ENCODE measurements around the gene NAALADL2.
A peak's percentile ranks its signal among the peaks of the same experiment; 100 is the strongest.

Gene NAALADL2

GRCh38 chr3:175308097-175308496 is 449.0 kb downstream of the NAALADL2 start:
- 92% methylated on average over 2 of the region's 6 CpGs for WGBS (ENCODE audit: insufficient coverage)
- DNase-seq: no peak
- no peaks in the 10 kb centered on the region for H3K27me3 ChIP-seq (replicated peaks in 2 of 5; ENCODE audit: control insufficient read depth in 4 of 5, insufficient read depth in 5 of 5, low read length in 4 of 5)
- H3K4me1 ChIP-seq (ENCODE audit: control extremely low read depth in 1 of 4, control insufficient read depth in 4 of 4, insufficient read depth in 4 of 4, low read length in 3 of 4): no peaks in the 10 kb centered on the region
- POLR2A ChIA-PET: no interaction called here
- H3K9me3 ChIP-seq (ENCODE audit: control extremely low read depth in 1 of 5, control insufficient read depth in 4 of 5, insufficient read depth in 2 of 5, low read depth in 1 of 5, low read length in 4 of 5): no peaks in the 10 kb centered on the region
- H3K36me3 ChIP-seq (ENCODE audit: control insufficient read depth in 4 of 4, insufficient read depth in 4 of 4, low read length in 3 of 4): no peaks in the 10 kb centered on the region
- CTCF ChIA-PET: no interaction called here
- H3K27ac ChIP-seq (ENCODE audit: insufficient read depth in 1 of 2, low read depth in 1 of 2, low read length in 2 of 2, poor library complexity in 1 of 2, severe bottlenecking in 2 of 2): peak overlapping the region in 1 of 2 experiments; percentile 40
- H3K4me3 ChIP-seq (ENCODE audit: control insufficient read depth in 1 of 7, extremely low read depth in 1 of 7, insufficient read depth in 4 of 7, low read depth in 2 of 7, low read length in 6 of 7): peak overlapping the region in 1 of 7 experiments; percentile 42

- Histone ChIP-seq H3K9me3 (ENCODE audit: control extremely low read depth in 1 of 5, control insufficient read depth in 4 of 5, insufficient read depth in 2 of 5, low read depth in 1 of 5, low read length in 4 of 5) (no peaks in the 10 kb centered on the region), H3K4me3 (ENCODE audit: control insufficient read depth in 1 of 7, extremely low read depth in 1 of 7, insufficient read depth in 4 of 7, low read depth in 2 of 7, low read length in 6 of 7) (no peak overlapping the region), H3K4me1 (ENCODE audit: control extremely low read depth in 1 of 4, control insufficient read depth in 4 of 4, insufficient read depth in 4 of 4, low read length in 3 of 4) (no peaks in the 10 kb centered on the region), H3K36me3 (ENCODE audit: control insufficient read depth in 4 of 4, insufficient read depth in 4 of 4, low read length in 3 of 4) (no peaks in the 10 kb centered on the region), H3K27me3 (replicated peaks in 2 of 5; ENCODE audit: control insufficient read depth in 4 of 5, insufficient read depth in 5 of 5, low read length in 4 of 5) (no peaks in the 10 kb centered on the region), H3K27ac (ENCODE audit: insufficient read depth in 1 of 2, low read depth in 1 of 2, low read length in 2 of 2, poor library complexity in 1 of 2, severe bottlenecking in 2 of 2) (no peak overlapping the region)
- no CpG with 5 or more reads among the region's 2 CpGs for WGBS (ENCODE audit: insufficient coverage)
- DNase-seq: no peak
- POLR2A ChIA-PET: no interaction called here
- CTCF ChIA-PET: no interaction called here
Measured at GRCh38 chr3:175310046-175310445, 450.9 kb downstream of the NAALADL2 start.

- Histone ChIP-seq H3K36me3 (ENCODE audit: control insufficient read depth in 4 of 4, insufficient read depth in 4 of 4, low read length in 3 of 4) (no peaks in the 10 kb centered on the region), H3K4me1 (ENCODE audit: control extremely low read depth in 1 of 4, control insufficient read depth in 4 of 4, insufficient read depth in 4 of 4, low read length in 3 of 4) (no peaks in the 10 kb centered on the region), H3K9me3 (ENCODE audit: control extremely low read depth in 1 of 5, control insufficient read depth in 4 of 5, insufficient read depth in 2 of 5, low read depth in 1 of 5, low read length in 4 of 5) (no peaks in the 10 kb centered on the region), H3K27ac (ENCODE audit: insufficient read depth in 1 of 2, low read depth in 1 of 2, low read length in 2 of 2, poor library complexity in 1 of 2, severe bottlenecking in 2 of 2) (no peak overlapping the region), H3K27me3 (replicated peaks in 2 of 5; ENCODE audit: control insufficient read depth in 4 of 5, insufficient read depth in 5 of 5, low read length in 4 of 5) (no peaks in the 10 kb centered on the region), H3K4me3 (ENCODE audit: control insufficient read depth in 1 of 7, extremely low read depth in 1 of 7, insufficient read depth in 4 of 7, low read depth in 2 of 7, low read length in 6 of 7) (no peak overlapping the region)
- ChIA-PET POLR2A (no interaction called here), CTCF (no interaction called here)
- DNase-seq: no peak
- WGBS (ENCODE audit: insufficient coverage): no CpG with 5 or more reads among the region's 1 CpG
Measured at GRCh38 chr3:175311404-175311803, 452.3 kb downstream of the NAALADL2 start.

- Histone ChIP-seq H3K36me3 (ENCODE audit: control insufficient read depth in 4 of 4, insufficient read depth in 4 of 4, low read length in 3 of 4) (no peaks in the 10 kb centered on the region), H3K4me3 (ENCODE audit: control insufficient read depth in 1 of 7, extremely low read depth in 1 of 7, insufficient read depth in 4 of 7, low read depth in 2 of 7, low read length in 6 of 7) (no peak overlapping the region), H3K9me3 (ENCODE audit: control extremely low read depth in 1 of 5, control insufficient read depth in 4 of 5, insufficient read depth in 2 of 5, low read depth in 1 of 5, low read length in 4 of 5) (no peaks in the 10 kb centered on the region), H3K4me1 (ENCODE audit: control extremely low read depth in 1 of 4, control insufficient read depth in 4 of 4, insufficient read depth in 4 of 4, low read length in 3 of 4) (no peaks in the 10 kb centered on the region), H3K27me3 (replicated peaks in 2 of 5; ENCODE audit: control insufficient read depth in 4 of 5, insufficient read depth in 5 of 5, low read length in 4 of 5) (no peaks in the 10 kb centered on the region), H3K27ac (ENCODE audit: insufficient read depth in 1 of 2, low read depth in 1 of 2, low read length in 2 of 2, poor library complexity in 1 of 2, severe bottlenecking in 2 of 2) (no peak overlapping the region)
- no peak for DNase-seq
- no CpG with 5 or more reads among the region's 3 CpGs for whole genome bisulfite sequencing (ENCODE audit: insufficient coverage)
- POLR2A ChIA-PET: no interaction called here
- CTCF ChIA-PET: no interaction called here
Measured at GRCh38 chr3:175311946-175312345, 452.8 kb downstream of the NAALADL2 start.

- 100% methylated on average over 2 of the region's 4 CpGs for whole genome bisulfite sequencing (ENCODE audit: insufficient coverage)
Measured at GRCh38 chr3:175312791-175313190, 453.7 kb downstream of the NAALADL2 start.

GRCh38 chr3:175316799-175317198 is 457.7 kb downstream of the NAALADL2 start:
- WGBS (ENCODE audit: insufficient coverage): no CpG with 5 or more reads among the region's 1 CpG
- Histone ChIP-seq H3K4me3 (ENCODE audit: control insufficient read depth in 1 of 7, extremely low read depth in 1 of 7, insufficient read depth in 4 of 7, low read depth in 2 of 7, low read length in 6 of 7) (no peak overlapping the region), H3K36me3 (ENCODE audit: control insufficient read depth in 4 of 4, insufficient read depth in 4 of 4, low read length in 3 of 4) (no peaks in the 10 kb centered on the region), H3K9me3 (ENCODE audit: control extremely low read depth in 1 of 5, control insufficient read depth in 4 of 5, insufficient read depth in 2 of 5, low read depth in 1 of 5, low read length in 4 of 5) (no peaks in the 10 kb centered on the region), H3K27me3 (replicated peaks in 2 of 5; ENCODE audit: control insufficient read depth in 4 of 5, insufficient read depth in 5 of 5, low read length in 4 of 5) (no peaks in the 10 kb centered on the region), H3K4me1 (ENCODE audit: control extremely low read depth in 1 of 4, control insufficient read depth in 4 of 4, insufficient read depth in 4 of 4, low read length in 3 of 4) (no peaks in the 10 kb centered on the region), H3K27ac (ENCODE audit: insufficient read depth in 1 of 2, low read depth in 1 of 2, low read length in 2 of 2, poor library complexity in 1 of 2, severe bottlenecking in 2 of 2) (no peak overlapping the region)
- CTCF ChIA-PET: interaction anchor here (1.0 kb wide), 1 partner anchor 13 kb away, joined by 3 read pairs; no protein-coding TSS in a partner anchor
- POLR2A ChIA-PET: no interaction called here
- DNase-seq: no peak

More at GRCh38 chr3:175312791-175313190, 453.7 kb downstream of the NAALADL2 start:
- Histone ChIP-seq H3K27ac (ENCODE audit: insufficient read depth in 1 of 2, low read depth in 1 of 2, low read length in 2 of 2, poor library complexity in 1 of 2, severe bottlenecking in 2 of 2) (no peak overlapping the region), H3K36me3 (ENCODE audit: control insufficient read depth in 4 of 4, insufficient read depth in 4 of 4, low read length in 3 of 4) (no peaks in the 10 kb centered on the region), H3K27me3 (replicated peaks in 2 of 5; ENCODE audit: control insufficient read depth in 4 of 5, insufficient read depth in 5 of 5, low read length in 4 of 5) (no peaks in the 10 kb centered on the region), H3K4me1 (ENCODE audit: control extremely low read depth in 1 of 4, control insufficient read depth in 4 of 4, insufficient read depth in 4 of 4, low read length in 3 of 4) (no peaks in the 10 kb centered on the region), H3K4me3 (ENCODE audit: control insufficient read depth in 1 of 7, extremely low read depth in 1 of 7, insufficient read depth in 4 of 7, low read depth in 2 of 7, low read length in 6 of 7) (no peak overlapping the region), H3K9me3 (ENCODE audit: control extremely low read depth in 1 of 5, control insufficient read depth in 4 of 5, insufficient read depth in 2 of 5, low read depth in 1 of 5, low read length in 4 of 5) (no peaks in the 10 kb centered on the region)
- POLR2A ChIA-PET: no interaction called here
- DNase-seq: no peak
- CTCF ChIA-PET: no interaction called here

- DNase-seq: no peak
- no peaks in the 10 kb centered on the region for H3K36me3 ChIP-seq (ENCODE audit: control insufficient read depth in 4 of 4, insufficient read depth in 4 of 4, low read length in 3 of 4)
- WGBS (ENCODE audit: insufficient coverage): no CpG with 5 or more reads among the region's 1 CpG
- CTCF ChIA-PET: no interaction called here
- POLR2A ChIA-PET: no interaction called here
- no peaks in the 10 kb centered on the region for H3K4me1 ChIP-seq (ENCODE audit: control extremely low read depth in 1 of 4, control insufficient read depth in 4 of 4, insufficient read depth in 4 of 4, low read length in 3 of 4)
- no peaks in the 10 kb centered on the region for H3K9me3 ChIP-seq (ENCODE audit: control extremely low read depth in 1 of 5, control insufficient read depth in 4 of 5, insufficient read depth in 2 of 5, low read depth in 1 of 5, low read length in 4 of 5)
- H3K27ac ChIP-seq (ENCODE audit: insufficient read depth in 1 of 2, low read depth in 1 of 2, low read length in 2 of 2, poor library complexity in 1 of 2, severe bottlenecking in 2 of 2): no peak overlapping the region
- no peak overlapping the region for H3K4me3 ChIP-seq (ENCODE audit: control insufficient read depth in 1 of 7, extremely low read depth in 1 of 7, insufficient read depth in 4 of 7, low read depth in 2 of 7, low read length in 6 of 7)
- no peaks in the 10 kb centered on the region for H3K27me3 ChIP-seq (replicated peaks in 2 of 5; ENCODE audit: control insufficient read depth in 4 of 5, insufficient read depth in 5 of 5, low read length in 4 of 5)
Measured at GRCh38 chr3:175325440-175325839, 466.3 kb downstream of the NAALADL2 start.

Measured in common myeloid progenitor, CD34-positive (primary cell).